Endothelial cell of umbilical vein (primary cell): ENCODE results near the gene CRYGS. TPM values are rescaled to one million over a fixed set of nuclear protein-coding genes. Genes with fewer than 3 reads are reported as not detected.

Source experiments
- BruUV-seq: library from RNA; stranded (reverse); fragments of 400-500 nt; replicated peaks from 2 replicates; lab custom pipeline; 2021; lab: Mats Ljungman, UMichigan
- CTCF ChIA-PET: fragments of 300-600, 350-600 bp; sonication (Branson Sonifier 250); formaldehyde crosslinking; loops from one replicate; lab custom pipeline; 2021; ENCODE audit warnings: antibody characterized with exemption, inconsistent platforms; lab: Charles Lee
- POLR2A ChIA-PET: fragments of 300-600, 350-600 bp; sonication (Branson Sonifier 250); formaldehyde crosslinking; loops from one replicate; lab custom pipeline; 2021; ENCODE audit warnings: antibody characterized with exemption, inconsistent platforms; lab: Charles Lee
- DNase-seq: peaks from one replicate; pipeline ENCODE4 v3.0.0-alpha.2; 2011; ENCODE audit warnings: low read depth, low spot score
- FAIRE-seq: peaks from 2 replicates; lab custom pipeline; 2011; peaks lifted over from hg19 to GRCh38; lab: Jason Lieb, UNC
- H2AFZ ChIP-seq: 2 replicates; pipeline ENCODE4 v1.6.0; 2012; ENCODE audit warnings: low read depth, low read length, control low read depth, inconsistent platforms
- H3K27ac ChIP-seq: 2 replicates; pipeline ENCODE4 v1.5.1; 2011; ENCODE audit warnings: low read depth, mild to moderate bottlenecking, control low read depth, low read length, moderate library complexity; ENCODE audit not compliant: insufficient read depth
- H3K27me3 ChIP-seq, 2 experiments: 2 replicates each; pipeline versions ENCODE4 v1.6.0 to v1.6.1; 2011; ENCODE audit warnings: low read length in 2 of 2, mixed read lengths in 1 of 2; ENCODE audit not compliant: control insufficient read depth in 2 of 2, insufficient read depth in 2 of 2
- H3K36me3 ChIP-seq, 2 experiments: 2 replicates in 1 of 2; 3 replicates in 1 of 2; pipeline ENCODE4 v1.5.1; 2011; ENCODE audit warnings: low read length in 2 of 2, mild to moderate bottlenecking in 1 of 2, moderate library complexity in 1 of 2; ENCODE audit not compliant: control insufficient read depth in 2 of 2, insufficient read depth in 2 of 2; ENCODE audit errors: extremely low read depth in 1 of 2
- H3K4me1 ChIP-seq: 3 replicates; pipeline ENCODE4 v1.5.1; 2011; ENCODE audit warnings: mild to moderate bottlenecking, low read length; ENCODE audit not compliant: control insufficient read depth, insufficient read depth; ENCODE audit errors: extremely low read depth
- H3K4me2 ChIP-seq: 2 replicates; pipeline ENCODE4 v1.6.1; 2011; ENCODE audit warnings: low read length, control low read depth, mixed read lengths; ENCODE audit not compliant: insufficient read depth
- H3K4me3 ChIP-seq, 3 experiments: fragments of 200-600 bp in 1 of 3; sonication (generic), shearing (Covaris generic) in 1 of 3; replicated peaks in 1 of 3; 2 replicates each; pipeline ENCODE4 v1.5.1; 2011 to 2016; ENCODE audit warnings: control low read depth in 3 of 3, low read length in 3 of 3, mild to moderate bottlenecking in 2 of 3, inconsistent platforms in 1 of 3, low read depth in 1 of 3, moderate library complexity in 1 of 3; ENCODE audit not compliant: insufficient read depth in 1 of 3
- H3K79me2 ChIP-seq: 2 replicates; pipeline ENCODE4 v1.6.0; 2012; ENCODE audit warnings: low read length, inconsistent platforms; ENCODE audit not compliant: control insufficient read depth, insufficient read depth
- H3K9ac ChIP-seq: replicated peaks from 2 replicates; pipeline ENCODE3; 2011; ENCODE audit warnings: low read length, control low read depth; ENCODE audit not compliant: insufficient read depth; ENCODE audit errors: extremely low read depth
- H3K9me1 ChIP-seq: replicated peaks from 3 replicates; pipeline ENCODE4 v1.6.0; 2011; ENCODE audit warnings: mild to moderate bottlenecking, low read length; ENCODE audit not compliant: control insufficient read depth, insufficient read depth; ENCODE audit errors: extremely low read depth
- H3K9me3 ChIP-seq: replicated peaks from 2 replicates; pipeline ENCODE4 v1.5.1; 2012; ENCODE audit warnings: low read length, inconsistent platforms; ENCODE audit not compliant: control insufficient read depth, insufficient read depth
- H4K20me1 ChIP-seq: replicated peaks from 2 replicates; pipeline ENCODE3; 2011; ENCODE audit warnings: mild to moderate bottlenecking, low read length; ENCODE audit not compliant: control insufficient read depth, insufficient read depth; ENCODE audit errors: extremely low read depth
- CTCF ChIP-seq, 2 donors: IDR thresholded peaks; 1 replicate in 1 of 2; 2 replicates in 1 of 2; pipeline ENCODE4 v1.5.1; 2011; ENCODE audit warnings: low read length in 2 of 2, mild to moderate bottlenecking in 2 of 2, moderate library complexity in 2 of 2, control low read depth in 1 of 2, inconsistent platforms in 1 of 2, low read depth in 1 of 2; ENCODE audit not compliant: insufficient read depth in 1 of 2; ENCODE audit errors: extremely low read depth in 1 of 2
- EZH2 ChIP-seq: IDR thresholded peaks from 2 replicates; pipeline ENCODE4 v1.6.1; 2012; ENCODE audit warnings: borderline replicate concordance, low read depth, mild to moderate bottlenecking, moderate library complexity, low read length, inconsistent platforms; ENCODE audit not compliant: severe bottlenecking
- FOS ChIP-seq: IDR thresholded peaks from 2 replicates; pipeline ENCODE4 v1.6.1; 2011; ENCODE audit warnings: mild to moderate bottlenecking, low read length, moderate library complexity, borderline replicate concordance; ENCODE audit not compliant: insufficient read depth
- GATA2 ChIP-seq: IDR thresholded peaks from 2 replicates; pipeline ENCODE4 v1.7.0; 2011; ENCODE audit warnings: low read depth, mild to moderate bottlenecking, moderate library complexity, mixed read lengths, low read length; ENCODE audit not compliant: insufficient read length, insufficient read depth
- JUN ChIP-seq: IDR thresholded peaks from 2 replicates; pipeline ENCODE4 v1.6.1; 2011; ENCODE audit warnings: borderline replicate concordance, low read depth; ENCODE audit not compliant: insufficient read length, insufficient read depth
- MYC ChIP-seq: IDR thresholded peaks from one replicate; pipeline ENCODE4 v1.6.1; 2011; ENCODE audit warnings: mild to moderate bottlenecking, low read depth, low read length
- POLR2A ChIP-seq: IDR thresholded peaks from 2 replicates; pipeline ENCODE4 v1.6.1; 2012; ENCODE audit warnings: low read depth, mild to moderate bottlenecking, control low read depth, low read length
- POLR2AphosphoS5 ChIP-seq: IDR thresholded peaks from 2 replicates; pipeline ENCODE4 v1.6.1; 2012; ENCODE audit warnings: low read depth, mild to moderate bottlenecking, control low read depth, low read length, moderate library complexity; ENCODE audit not compliant: insufficient read depth
- dilution Hi-C: fragments of 300-500 bp; cut with MboI; formaldehyde crosslinking; loops from one replicate; pipeline ENCODE4 v1.15.0; 2019; ENCODE audit warnings: low sequenced_read_pairs; ENCODE audit not compliant: extremely low pct_ligation_motif_present
- intact Hi-C: fragments of 100-400 bp; cut with micrococcal nuclease; formaldehyde crosslinking; loops from one replicate; pipeline ENCODE4 v1.10.0; 2022
- polyA plus RNA-seq, 4 experiments: library from polyadenylated mRNA; depleted of rRNA in 3 of 4; stranded (reverse) in 3 of 4; unstranded in 1 of 4; fragments of >200 nt; gene quantifications; 2 replicates each; pipeline versions ENCODE4 v1.2.1 to v1.2.3, GENCODE V29; 2011 to 2012; ENCODE audit warnings: missing spikeins in 1 of 4
- total RNA-seq: library from RNA; stranded (reverse); gene quantifications from 2 replicates; pipeline ENCODE4 v1.2.3, GENCODE V29; 2021
- TF ChIP-seq, protein P1 (sequence below): IDR thresholded peaks from 2 replicates; pipeline ENCODE4 v1.6.1; 2011; ENCODE audit not compliant: insufficient read depth, insufficient read length

CRYGS gene
- total and polyA plus RNA-seq, 2 donors (not counting 3 experiments of a cell fraction or from before 2014, with no cell fraction given): 5.0 TPM

GRCh38 chr3:186538779-186539178 is 5.4 kb downstream of the CRYGS start:
- POLR2A ChIA-PET: no interaction called here
- Histone ChIP-seq H3K79me2 (no peaks in the 10 kb centered on the region), H3K4me2 (no peak overlapping the region), H3K9ac (no peak overlapping the region), H3K9me3 (no peaks in the 10 kb centered on the region), H4K20me1 (no peaks in the 10 kb centered on the region), H3K27ac (no peak overlapping the region), H3K36me3 (no peaks in the 10 kb centered on the region), H3K4me1 (peaks cover 20% of the 10 kb centered on the region), H3K27me3 (no peaks in the 10 kb centered on the region), H2AFZ (no peak overlapping the region), H3K9me1 (no peaks in the 10 kb centered on the region), H3K4me3 (no peak overlapping the region)
- DNase-seq (no peak), FAIRE-seq (no peak)
- dilution Hi-C loops (no loop called here), intact Hi-C loops (no loop called here)
- no TSS peak for BruUV-seq
- no peak for TF ChIP-seq MYC
- TF ChIP-seq, protein P1, sequence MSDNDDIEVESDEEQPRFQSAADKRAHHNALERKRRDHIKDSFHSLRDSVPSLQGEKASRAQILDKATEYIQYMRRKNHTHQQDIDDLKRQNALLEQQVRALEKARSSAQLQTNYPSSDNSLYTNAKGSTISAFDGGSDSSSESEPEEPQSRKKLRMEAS: no peak
- TF ChIP-seq FOS: no peak
- TF ChIP-seq POLR2AphosphoS5: no peak
- TF ChIP-seq GATA2: no peak
- TF ChIP-seq EZH2: no peak
- no peak for TF ChIP-seq POLR2A
- TF ChIP-seq JUN: no peak
- no peak for TF ChIP-seq CTCF (IDR thresholded peaks at IDR 0.05; ENCODE audit: extremely low read depth in 1 of 2, insufficient read depth in 1 of 2, low read depth in 1 of 2, low read length in 2 of 2)
- CTCF ChIA-PET: interaction anchor here (1.5 to 5.6 kb wide), 7 partner anchors 19 to 595 kb away, joined by 3 to 187 read pairs (median 36); no protein-coding TSS in a partner anchor
